CD4-positive, alpha-beta T cell treated with Interleukin-15 for 1 hour (primary cell): ENCODE results near the gene SRMS.

Experiments
- DNase-seq: peaks from one replicate; pipeline ENCODE4 v3.0.0-alpha.2; 2020

The SRMS gene

GRCh38 chr20:63536997-63537524, 10.5 kb downstream of the SRMS start, which contains the start of gene PTK6:
TSS of gene PTK6 (minus strand) at chr20:63537376. CDS start at chr20:63537314, 62 bp downstream.
- DNase-seq = peak; percentile 61

DNA sequence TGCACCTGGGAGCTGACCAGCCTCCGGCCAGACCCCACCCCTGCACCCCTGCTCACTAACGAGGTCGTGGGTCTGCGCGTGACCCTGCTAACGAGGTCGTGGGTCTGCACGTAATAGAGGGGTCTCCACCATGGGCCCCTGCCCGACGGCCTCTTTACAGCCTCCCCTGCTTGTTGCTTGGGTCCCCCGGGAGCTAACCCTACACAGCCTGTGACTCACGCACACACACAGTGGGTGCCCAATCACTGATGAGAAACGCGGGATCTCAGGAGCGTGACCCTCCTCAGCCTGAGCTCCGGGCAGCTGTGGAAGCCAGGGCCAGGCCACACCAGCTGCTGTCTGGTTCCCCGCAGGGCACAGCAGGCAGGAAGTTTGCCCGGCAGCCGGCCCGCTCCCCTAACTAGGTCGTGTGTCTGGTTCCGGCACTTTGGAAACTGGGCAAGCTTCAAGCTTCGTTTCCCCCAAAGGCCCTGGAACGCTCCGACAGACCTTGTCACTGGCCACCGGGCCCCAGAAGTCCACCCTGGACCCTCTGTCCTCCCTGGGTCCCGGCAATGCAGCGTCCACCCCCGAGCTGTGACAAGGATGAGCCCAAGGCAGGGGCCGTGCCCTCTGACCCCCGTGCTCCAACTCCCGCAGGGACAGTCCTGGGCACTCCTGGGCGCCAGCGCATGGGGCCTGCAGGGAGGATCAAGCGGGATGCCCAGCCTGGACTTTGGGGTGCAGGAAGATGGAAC, 11.1 kb downstream of the SRMS start:
- DNase-seq = no peak

- DNase-seq = no peak
Measured at GRCh38 chr20:63534831-63535651, 12.5 kb downstream of the SRMS start.

DNA sequence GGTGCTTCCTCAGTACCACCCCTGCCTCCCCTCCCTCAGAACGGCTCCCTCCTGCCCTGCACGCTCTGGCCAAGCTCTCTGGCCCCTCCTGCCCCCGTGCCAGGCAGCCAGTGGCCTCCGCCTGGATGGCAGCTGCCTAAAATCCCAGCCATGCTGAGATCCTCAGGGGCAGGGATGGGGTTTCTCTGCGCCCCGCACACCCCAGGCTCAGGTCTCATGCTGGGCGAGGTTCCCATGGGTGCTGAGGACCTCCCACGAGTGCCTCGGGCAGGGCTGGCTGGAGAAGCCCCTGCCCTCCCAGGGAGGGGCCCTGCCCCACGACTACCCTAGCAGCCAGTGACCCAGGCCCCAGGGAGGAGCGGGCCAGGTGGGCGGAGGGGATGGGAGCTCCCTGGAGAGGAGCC, 13.1 kb downstream of the SRMS start:
- no peak for DNase-seq

- DNase-seq = no peak
Measured at GRCh38 chr20:63533871-63534393, 13.6 kb downstream of the SRMS start.

DNA sequence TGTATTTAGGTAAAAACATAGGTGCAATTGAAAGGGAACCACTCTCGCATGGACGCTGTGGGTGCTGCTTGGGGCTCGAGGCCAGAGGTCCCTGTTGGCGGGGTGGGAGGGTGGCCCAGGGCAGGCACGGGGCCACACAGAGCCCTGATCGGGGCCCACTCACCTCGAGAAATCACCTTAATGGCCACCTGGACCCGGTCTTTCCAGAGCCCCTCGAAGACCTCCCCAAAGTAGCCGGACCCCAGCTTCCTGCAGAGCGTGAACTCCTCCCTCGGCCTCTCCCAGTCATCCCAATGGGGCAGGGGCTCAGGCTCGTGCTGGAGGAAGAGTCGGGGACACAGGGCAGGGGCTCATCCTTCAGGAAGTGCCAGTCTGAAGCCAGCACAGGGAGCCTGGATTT, 14.2 kb downstream of the SRMS start:
- DNase-seq = no peak

GRCh38 chr20:63532449-63532971, 15.0 kb downstream of the SRMS start:
- DNase-seq = no peak

DNA sequence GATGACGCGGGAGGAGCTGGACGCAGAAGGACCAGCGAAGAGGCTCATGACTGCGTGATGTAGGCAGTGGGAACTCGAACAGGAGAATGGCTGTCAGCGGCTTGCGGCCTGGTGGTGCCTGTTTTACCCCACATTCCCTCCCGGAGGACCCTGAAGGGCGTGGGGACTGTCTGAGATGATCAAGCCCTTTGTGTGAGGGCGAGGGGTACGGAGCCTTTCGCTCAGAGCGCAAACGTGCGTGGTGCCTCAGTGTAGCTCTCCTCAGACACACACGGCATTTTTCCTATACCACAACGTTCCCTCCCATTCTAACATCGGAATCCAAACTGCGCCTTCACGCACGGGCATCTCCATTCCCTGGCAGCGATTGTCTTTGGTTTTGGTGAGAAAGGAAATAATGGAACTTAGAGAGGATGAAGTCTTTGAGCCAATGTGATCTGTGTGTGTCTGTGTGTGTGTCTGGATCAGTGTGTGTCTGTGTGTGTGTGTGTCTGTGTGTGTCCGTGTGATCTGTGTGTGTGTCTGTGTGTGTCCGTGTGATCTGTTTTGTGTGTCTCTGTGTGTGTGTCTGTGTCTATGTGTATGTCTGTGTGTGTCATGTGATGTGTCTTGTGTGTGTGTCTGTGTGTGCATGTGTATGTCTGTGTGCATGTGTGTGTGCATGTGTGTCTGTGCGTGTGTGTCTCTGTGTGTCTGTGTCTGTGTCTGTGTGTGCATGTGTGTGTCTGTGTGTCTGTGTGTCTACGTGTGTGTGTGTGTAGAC, 15.7 kb downstream of the SRMS start:
- DNase-seq = peak; percentile 11

DNA sequence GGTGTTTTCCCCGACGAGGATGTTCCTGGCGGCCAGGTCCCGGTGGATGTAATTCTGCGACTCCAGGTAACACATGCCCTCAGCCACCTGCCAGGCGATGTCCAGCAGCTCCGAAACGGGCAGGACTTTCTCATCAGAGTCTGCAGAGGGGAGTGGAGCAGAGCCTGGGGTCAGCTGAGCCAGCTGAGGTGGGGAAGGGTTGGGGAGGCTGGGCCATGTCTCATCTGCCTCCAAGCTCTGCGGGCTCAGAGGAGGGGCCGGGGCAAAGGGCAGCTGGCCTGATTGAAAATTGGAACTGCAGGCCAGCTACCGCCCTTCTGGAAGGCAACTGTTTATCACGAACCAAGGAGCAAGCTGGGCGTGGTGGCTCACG, 16.8 kb downstream of the SRMS start:
- DNase-seq = no peak

DNA sequence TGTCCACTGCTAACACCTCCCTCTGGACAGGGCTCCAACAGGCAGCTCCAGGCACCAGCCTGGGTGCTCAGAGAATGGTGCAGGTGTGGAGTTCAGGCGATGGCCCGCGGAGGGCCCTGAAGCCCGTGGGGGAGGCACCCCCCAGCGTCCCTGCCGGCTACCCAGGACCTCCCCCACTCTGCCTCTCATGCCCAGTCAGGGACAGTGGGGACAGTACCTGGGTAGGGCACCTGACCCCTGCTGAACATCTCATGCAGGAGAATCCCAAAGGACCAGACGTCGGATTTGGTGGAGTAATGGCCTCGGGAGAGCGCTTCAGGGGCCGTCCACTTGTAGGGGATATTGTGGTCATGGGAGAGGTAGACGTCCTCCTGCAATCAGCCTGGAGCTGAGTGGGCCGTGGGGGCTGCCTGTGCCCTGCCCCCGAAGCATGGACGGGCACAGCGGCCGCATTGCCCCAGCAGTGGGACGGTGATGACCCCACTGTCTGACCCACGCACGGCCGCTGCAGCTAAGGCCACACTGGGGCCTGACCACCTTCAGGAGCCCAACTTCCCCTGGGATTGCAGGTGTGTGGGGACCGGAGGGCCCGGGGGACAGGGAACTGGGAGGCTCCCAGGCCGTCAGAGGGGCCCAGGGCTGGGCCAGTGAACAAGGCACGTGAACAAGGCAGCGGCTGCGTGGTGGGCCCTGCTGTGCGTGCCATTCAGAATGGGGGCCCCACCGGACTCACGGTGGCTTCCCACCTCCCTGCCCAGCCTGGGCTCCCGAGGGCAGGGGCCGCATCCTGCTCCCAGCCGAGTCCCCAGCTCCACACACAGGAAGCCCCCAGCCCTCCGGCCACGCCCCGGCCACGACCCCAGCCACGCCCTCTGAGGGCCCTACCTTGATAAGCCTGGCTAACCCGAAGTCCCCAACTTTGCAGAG, 17.4 kb downstream of the SRMS start:
- DNase-seq = no peak

GRCh38 chr20:63529180-63529860, 18.2 kb downstream of the SRMS start:
- no peak for DNase-seq

GRCh38 chr20:63527184-63527583, 20.4 kb downstream of the SRMS start:
- DNase-seq = no peak

GRCh38 chr20:63525971-63526370, 21.6 kb downstream of the SRMS start:
- DNase-seq = no peak

DNA sequence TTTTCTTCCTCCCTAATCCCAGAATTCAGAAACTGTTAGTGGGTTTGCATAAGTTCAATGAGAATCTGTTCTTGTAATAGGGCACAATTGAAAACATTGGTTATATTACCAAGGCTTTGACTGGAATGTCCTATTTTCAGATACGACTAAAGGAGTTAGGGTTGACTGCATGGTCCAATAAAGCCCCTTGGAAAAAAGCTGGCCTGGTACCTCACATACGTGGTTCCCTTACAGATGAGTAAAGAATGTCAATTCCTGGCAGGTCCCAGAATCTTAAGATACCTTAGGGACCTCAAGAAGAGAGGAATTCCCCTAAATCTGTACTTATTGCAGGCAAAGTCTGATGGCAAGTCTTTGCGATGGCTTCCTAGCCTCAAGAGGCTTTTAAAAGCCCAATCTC, 22.4 kb downstream of the SRMS start:
- no peak for DNase-seq

DNA sequence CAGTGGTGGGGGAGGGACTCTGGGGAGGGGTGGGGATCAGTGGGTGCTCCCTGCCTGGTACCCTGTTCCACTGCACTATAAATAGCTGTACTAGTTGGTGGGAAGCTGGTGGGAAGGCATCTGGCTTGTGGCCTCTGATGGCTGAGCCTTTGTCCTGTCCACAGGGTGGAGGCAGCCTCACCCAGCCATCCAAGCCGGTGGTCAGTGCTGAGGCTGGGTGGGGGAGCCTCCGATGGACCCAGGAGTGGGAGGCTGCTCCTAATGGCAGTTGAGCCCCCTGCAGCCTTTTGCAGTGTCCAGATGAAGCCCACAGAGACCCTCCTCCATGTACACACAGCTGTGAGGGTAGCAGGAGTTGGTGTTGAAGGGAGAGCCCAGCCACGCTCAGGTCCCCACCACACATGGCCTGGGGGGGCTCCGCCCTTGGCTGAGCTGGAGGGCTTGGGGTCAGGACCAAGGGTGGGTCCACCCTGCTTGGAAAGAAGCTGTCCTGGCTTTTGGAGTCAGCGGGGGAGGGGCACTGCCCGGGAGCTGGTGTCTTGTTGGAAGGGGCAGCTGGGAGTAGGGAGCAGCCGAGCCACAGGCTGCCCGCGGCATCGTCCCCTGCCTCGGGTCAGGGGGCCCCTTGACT, 24.5 kb downstream of the SRMS start:
- DNase-seq = no peak

DNA sequence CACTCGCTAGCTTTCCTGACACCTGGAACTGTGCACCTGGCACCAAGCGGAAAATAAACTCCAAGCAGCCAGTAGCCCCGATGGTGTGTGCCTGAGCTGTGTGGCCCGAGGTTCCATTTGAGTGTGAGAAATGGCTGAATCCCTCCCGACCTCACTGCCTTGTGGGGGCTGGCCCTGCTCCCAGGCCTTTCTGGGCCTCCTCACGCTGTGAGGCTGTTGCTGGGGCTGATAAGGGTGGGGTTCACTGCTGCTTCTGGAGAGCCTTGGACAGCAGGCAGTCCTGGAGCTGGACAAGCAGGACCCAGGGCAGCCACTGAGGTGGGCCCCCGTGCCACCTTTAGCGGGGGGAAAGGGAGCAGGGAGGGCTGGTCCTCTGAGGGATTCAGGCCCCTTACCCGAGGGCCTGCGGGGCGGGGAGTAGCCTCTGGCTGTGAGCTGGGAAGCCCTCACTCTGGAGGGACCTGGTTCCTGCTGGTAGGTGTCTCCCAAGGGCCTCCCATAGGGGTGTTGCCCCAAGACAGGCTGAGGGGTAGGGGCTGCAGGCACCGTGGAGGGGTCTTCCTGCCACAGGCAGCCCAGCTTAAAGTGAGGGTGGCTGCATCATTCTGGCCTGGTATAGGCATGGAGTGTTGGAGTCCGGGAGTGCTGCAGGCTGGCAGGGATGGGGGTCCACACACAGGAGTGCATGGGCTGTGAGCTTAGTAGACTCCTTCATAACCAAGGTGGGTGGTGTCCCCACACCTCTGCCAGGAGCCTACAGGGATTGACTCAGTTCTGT, 25.3 kb downstream of the SRMS start:
- no peak for DNase-seq

GRCh38 chr20:63521602-63522001, 25.9 kb downstream of the SRMS start:
- no peak for DNase-seq

DNA sequence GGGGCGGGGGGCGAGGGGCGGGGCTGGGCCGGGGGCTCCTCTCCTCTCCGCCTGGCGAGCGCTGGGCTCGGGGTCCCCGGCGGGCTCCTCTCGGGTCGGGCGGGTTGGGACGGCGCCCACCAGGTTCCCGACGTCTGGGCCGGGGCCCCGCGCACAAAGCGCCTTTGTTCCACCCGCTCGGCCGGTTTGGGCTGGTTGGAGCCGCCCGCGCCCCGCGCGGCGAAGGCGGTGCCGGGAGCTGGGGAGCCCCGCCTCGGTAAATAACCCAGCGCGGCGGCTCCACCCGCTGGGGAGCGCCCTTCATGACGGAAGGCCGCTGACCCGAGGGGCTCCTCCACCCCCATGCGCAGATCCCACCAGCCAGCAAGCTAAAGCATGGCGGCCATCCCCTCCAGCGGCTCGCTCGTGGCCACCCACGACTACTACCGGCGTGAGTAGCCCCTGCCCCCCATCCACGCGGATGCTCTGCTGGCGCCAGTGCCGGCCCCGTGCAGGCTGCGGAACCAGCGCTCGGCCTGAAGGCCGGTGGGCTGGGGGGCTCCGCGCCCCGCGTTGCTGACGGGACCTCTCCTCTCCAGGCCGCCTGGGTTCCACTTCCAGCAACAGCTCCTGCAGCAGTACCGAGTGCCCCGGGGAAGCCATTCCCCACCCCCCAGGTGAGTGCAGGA, 26.5 kb downstream of the SRMS start:
- peak; percentile 45 for DNase-seq

- DNase-seq = peak; percentile 80
Measured at GRCh38 chr20:63520504-63520933, 27.0 kb downstream of the SRMS start, which contains the start of gene PPDPF. TSS of gene PPDPF (plus strand) at chr20:63520765. CDS start at chr20:63521309, 544 bp downstream.
